Activated CD8-positive, alpha-beta T cell treated with anti-CD3 and anti-CD28 coated beads for 36 hours (primary cell): ENCODE measurements around the gene SPINT1. TPM values are rescaled to one million over a fixed set of nuclear protein-coding genes. Genes with fewer than 3 reads are reported as not detected.

ENCODE experiments used
- ATAC-seq: fragments of 200-7000 bp; cut with Tn5 transposase; one replicate; pipeline ENCODE4 v1.10.0; 2021; ENCODE audit warnings: mild to moderate bottlenecking, moderate library complexity
- CTCF ChIA-PET: fragments of 350-600 bp; sonication (Branson Sonifier 250); formaldehyde crosslinking; loops from one replicate; lab custom pipeline; 2021; ENCODE audit warnings: antibody characterized with exemption; lab: Charles Lee
- POLR2A ChIA-PET: fragments of 350-600 bp; sonication (Branson Sonifier 250); formaldehyde crosslinking; loops from one replicate; lab custom pipeline; 2021; ENCODE audit warnings: antibody characterized with exemption; lab: Charles Lee
- DNase-seq: peaks from one replicate; pipeline ENCODE4 v3.0.0-alpha.2; 2020
- H3K27ac Mint-ChIP-seq: one replicate; pipeline ENCODE4 v1.8.0; 2021; ENCODE audit warnings: mild to moderate bottlenecking, mixed read lengths
- H3K27me3 Mint-ChIP-seq: one replicate; pipeline ENCODE4 v1.8.0; 2021; ENCODE audit warnings: mixed read lengths
- H3K36me3 Mint-ChIP-seq: one replicate; pipeline ENCODE4 v1.8.0; 2021; ENCODE audit warnings: low read depth, mixed read lengths
- H3K4me1 Mint-ChIP-seq: one replicate; pipeline ENCODE4 v1.8.0; 2021; ENCODE audit warnings: low read depth, mixed read lengths
- H3K4me3 Mint-ChIP-seq: one replicate; pipeline ENCODE4 v1.8.0; 2021; ENCODE audit warnings: mild to moderate bottlenecking, moderate library complexity, mixed read lengths
- H3K9me3 Mint-ChIP-seq: one replicate; pipeline ENCODE4 v1.8.0; 2021; ENCODE audit warnings: mixed read lengths
- CTCF ChIP-seq: fragments of 200-600 bp; IDR thresholded peaks from one replicate; pipeline ENCODE4 v1.8.0; 2022; ENCODE audit warnings: antibody characterized with exemption, mild to moderate bottlenecking
- intact Hi-C: fragments of 100-400 bp; cut with micrococcal nuclease; formaldehyde crosslinking; loops from one replicate; pipeline ENCODE4 v1.10.0; 2022
- total RNA-seq, 2 experiments: library from RNA; stranded (reverse); gene quantifications; one replicate each; pipeline ENCODE4 v1.2.3, GENCODE V29; 2021

The SPINT1 gene
- total RNA-seq, 2 experiments from 2014 or later: 6.3 to 6.5 TPM

- H3K4me1 Mint-ChIP-seq: no peaks in the 10 kb centered on the region
- ATAC-seq: no peak
- no peak for TF ChIP-seq CTCF
- POLR2A ChIA-PET: interaction anchor here (1.2 kb wide), 1 partner anchor 79 kb away, joined by 3 read pairs; no protein-coding TSS in a partner anchor
- DNase-seq: no peak
- H3K4me3 Mint-ChIP-seq: no peak overlapping the region
- H3K27me3 Mint-ChIP-seq: peaks cover 1% of the 10 kb centered on the region
- H3K27ac Mint-ChIP-seq: no peak overlapping the region
- intact Hi-C loops: no loop called here
- H3K9me3 Mint-ChIP-seq: no peaks in the 10 kb centered on the region
- CTCF ChIA-PET: interaction anchor here (1.2 kb wide), 1 partner anchor 45 kb away, joined by 3 read pairs; no protein-coding TSS in a partner anchor
- no peaks in the 10 kb centered on the region for H3K36me3 Mint-ChIP-seq
Measured at GRCh38 chr15:40826423-40827075, 17.3 kb upstream of the SPINT1 start.

GRCh38 chr15:40828447-40829036 lies 15.3 kb upstream of the SPINT1 start, which contains the start of gene PPP1R14D:
Gene PPP1R14D, minus strand, starts transcription at chr15:40828708. Its CDS starts 67 bp downstream, at chr15:40828641.
- no peak for ATAC-seq

GRCh38 chr15:40829115-40829514 lies 14.7 kb upstream of the SPINT1 start:
- Mint-ChIP-seq H3K36me3 (no peaks in the 10 kb centered on the region), H3K9me3 (no peaks in the 10 kb centered on the region), H3K27me3 (peaks cover 1% of the 10 kb centered on the region), H3K27ac (no peak overlapping the region), H3K4me3 (no peak overlapping the region), H3K4me1 (no peaks in the 10 kb centered on the region)
- ChIA-PET POLR2A (interaction anchor here (0.6 to 1.3 kb wide), 2 partner anchors 9 to 521 kb away, joined by 3 read pairs; no protein-coding TSS in a partner anchor), CTCF (interaction anchor here (1.2 to 2.0 kb wide), 2 partner anchors 28 to 30 kb away, joined by 4 to 9 read pairs; no protein-coding TSS in a partner anchor)
- ATAC-seq (no peak), DNase-seq (no peak)
- TF ChIP-seq CTCF: no peak
- intact Hi-C loops: no loop called here

More at GRCh38 chr15:40828447-40829036, 15.3 kb upstream of the SPINT1 start, which contains the start of gene PPP1R14D:
- ChIA-PET POLR2A (interaction anchor here (0.6 to 1.3 kb wide), 2 partner anchors 9 to 522 kb away, joined by 3 read pairs; no protein-coding TSS in a partner anchor), CTCF (interaction anchor here (1.2 to 2.0 kb wide), 2 partner anchors 29 to 30 kb away, joined by 4 to 9 read pairs; no protein-coding TSS in a partner anchor)
- Mint-ChIP-seq H3K4me3 (no peak within 1 kb of the TSS), H3K36me3 (no peaks in the 10 kb centered on the region), H3K27ac (no peak within 1 kb of the TSS), H3K4me1 (no peaks in the 10 kb centered on the region), H3K9me3 (no peaks in the 10 kb centered on the region), H3K27me3 (peaks cover 1% of the 10 kb centered on the region)
- no peak for DNase-seq
- no peak for TF ChIP-seq CTCF
- intact Hi-C loops: no loop called here

- Mint-ChIP-seq H3K27ac (no peak overlapping the region), H3K27me3 (peaks cover 1% of the 10 kb centered on the region), H3K9me3 (no peaks in the 10 kb centered on the region), H3K4me1 (no peaks in the 10 kb centered on the region), H3K36me3 (no peaks in the 10 kb centered on the region), H3K4me3 (no peak overlapping the region)
- DNase-seq (no peak), ATAC-seq (no peak)
- ChIA-PET POLR2A (no interaction called here), CTCF (interaction anchor here (0.8 to 1.2 kb wide), 2 partner anchors 27 to 63 kb away, joined by 3 to 6 read pairs; partner anchors contain the start of gene VPS18)
- intact Hi-C loops: no loop called here
- TF ChIP-seq CTCF: no peak
Measured at GRCh38 chr15:40830884-40831283, 13.0 kb upstream of the SPINT1 start.
